Stimulated activated CD4-positive, alpha-beta T cell treated with anti-CD3 and anti-CD28 coated beads, Interleukin-12 subunit alpha, Interleukin-12 subunit beta, amount 100 ng/mL, for 48 hours (primary cell): ENCODE data around the gene PCSK4.
"Not testable (repeated sequence)": the region's sequence is repeated elsewhere in the genome, so short reads cannot be mapped to it uniquely, and the experiment has no call there.

Experiments
- DNase-seq, 3 donors: peaks; one replicate each; pipeline ENCODE4 v3.0.0-alpha.2; 2020; ENCODE audit warnings: low read depth in 2 of 3, low spot score in 1 of 3

PCSK4 gene

DNA sequence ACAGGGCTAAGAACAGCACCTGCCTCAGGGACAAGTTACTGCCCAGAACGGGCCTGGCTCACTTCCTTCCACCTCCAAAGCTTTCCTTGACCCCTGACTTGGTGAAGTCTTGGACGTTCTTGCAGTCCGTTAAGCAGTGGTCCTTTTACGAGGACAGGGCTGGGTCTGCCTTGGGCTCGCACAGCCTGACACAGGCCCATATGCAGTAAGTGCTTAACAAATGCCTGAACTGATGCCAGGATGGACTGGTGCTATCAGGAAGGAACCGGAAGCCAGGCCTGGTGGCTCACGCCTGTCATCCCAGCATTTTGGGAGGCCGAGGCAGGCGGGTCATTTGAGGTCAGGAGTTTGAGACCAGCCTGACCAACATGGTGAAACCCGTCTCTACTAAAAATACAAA lies 31.9 kb upstream of the PCSK4 start:
- DNase-seq, result no peak

DNA sequence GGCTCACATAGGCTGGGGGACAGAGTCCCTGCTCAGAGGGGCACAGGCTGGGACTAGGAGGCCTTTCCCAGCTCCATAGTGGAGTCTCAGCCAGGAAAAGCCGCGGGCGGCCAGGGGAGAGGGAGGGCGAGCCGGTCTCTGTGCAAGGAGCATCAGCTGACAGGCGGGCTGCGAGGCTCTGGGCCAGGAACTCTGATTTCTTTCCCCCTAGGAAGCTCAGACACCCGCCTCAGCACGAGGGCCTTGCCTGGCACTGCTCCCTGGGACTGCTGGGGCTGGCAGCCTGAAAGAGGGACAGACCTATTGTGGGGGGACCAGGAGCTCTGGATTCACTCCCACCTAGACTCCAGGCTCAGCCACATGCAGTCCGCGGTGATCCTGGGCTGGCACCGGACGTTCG lies 31.5 kb upstream of the PCSK4 start:
- no peak for DNase-seq

DNA sequence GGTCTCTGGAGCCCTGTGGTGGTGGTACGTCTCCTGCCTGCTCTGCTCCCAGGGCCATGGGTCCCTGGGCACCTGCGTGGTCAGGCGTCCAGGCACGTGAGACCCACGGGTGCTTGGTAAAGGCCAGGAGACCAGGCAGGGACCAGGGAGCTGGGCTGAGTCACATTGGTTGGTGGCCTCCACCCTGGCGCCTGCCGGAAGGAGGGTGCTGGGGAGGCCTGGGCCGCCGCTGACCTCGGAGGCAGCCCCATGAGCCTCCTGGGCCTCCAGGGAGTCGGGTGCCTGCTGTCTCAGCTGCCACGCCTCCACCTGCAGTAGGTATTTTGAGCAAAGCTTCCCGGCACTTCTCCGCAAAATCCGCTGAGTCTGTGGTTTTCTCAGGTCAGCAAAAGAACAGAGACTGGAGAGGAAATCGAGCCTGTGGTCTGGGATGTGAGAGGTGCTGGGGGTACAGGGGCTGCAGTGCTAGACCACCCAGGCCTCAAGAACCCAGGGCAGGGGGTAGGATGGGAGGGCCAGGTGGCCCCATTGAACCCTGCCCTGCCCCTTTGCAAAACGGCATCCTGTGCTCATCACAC lies 30.1 kb upstream of the PCSK4 start:
- DNase-seq, result no peak

DNA sequence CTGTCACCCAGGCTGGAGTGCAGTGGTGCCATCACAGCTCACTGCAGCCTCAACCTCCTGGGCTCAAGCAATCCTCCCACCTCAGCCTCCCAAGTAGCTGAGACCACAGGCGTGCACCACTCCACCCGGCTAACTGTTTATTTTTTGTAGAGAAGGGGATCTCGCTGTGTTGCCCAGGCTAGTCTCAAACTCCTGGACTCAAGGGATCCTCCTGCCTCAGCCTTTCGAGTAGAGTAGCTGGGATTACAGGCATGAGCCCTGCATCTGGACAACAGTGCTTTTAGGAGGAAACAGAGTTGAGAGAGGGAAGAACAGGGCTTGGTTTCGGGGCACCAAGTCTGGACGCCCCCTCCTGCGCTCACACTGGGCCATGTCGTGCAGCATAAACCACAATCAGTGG lies 29.7 kb upstream of the PCSK4 start:
- DNase-seq, result not testable (repeated sequence)

DNA sequence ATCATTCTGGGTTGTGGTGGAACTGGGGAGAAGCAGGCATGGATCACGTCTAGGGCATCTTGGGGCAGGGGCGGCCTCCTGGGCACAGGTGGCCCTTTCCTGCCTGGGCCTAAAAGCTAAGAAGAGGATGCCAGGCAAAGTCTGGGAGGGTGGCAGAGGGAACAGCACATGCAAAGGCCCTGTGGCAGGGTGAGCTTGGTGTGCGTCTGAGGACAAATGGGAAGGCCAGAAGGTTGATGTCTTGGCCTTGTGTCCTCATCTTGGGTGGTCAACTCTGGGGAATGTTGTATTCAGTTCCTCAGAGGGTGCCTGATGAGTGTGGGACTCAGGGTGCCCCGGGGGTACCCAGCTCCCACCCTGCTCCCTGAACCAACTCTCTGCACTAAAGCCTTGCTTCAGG lies 28.3 kb upstream of the PCSK4 start:
- DNase-seq, result no peak

DNA sequence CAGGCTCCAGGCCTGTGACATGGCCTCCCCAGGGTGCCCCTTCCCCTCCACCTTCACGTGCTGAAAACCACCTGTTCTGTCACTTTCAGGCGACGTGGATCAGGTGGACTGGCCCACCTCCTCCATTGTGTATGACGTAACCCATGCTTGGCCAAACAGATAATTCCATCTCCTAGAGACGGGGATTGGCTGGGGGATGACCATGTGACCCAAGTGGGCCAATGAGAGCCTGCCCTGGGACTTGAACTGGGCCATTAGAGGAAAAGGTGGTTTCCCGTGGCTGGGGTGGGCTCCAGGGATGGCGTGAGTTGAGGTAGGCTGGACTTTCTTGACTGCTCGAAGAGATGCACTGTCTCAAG lies 26.2 kb upstream of the PCSK4 start:
- no peak for DNase-seq

DNA sequence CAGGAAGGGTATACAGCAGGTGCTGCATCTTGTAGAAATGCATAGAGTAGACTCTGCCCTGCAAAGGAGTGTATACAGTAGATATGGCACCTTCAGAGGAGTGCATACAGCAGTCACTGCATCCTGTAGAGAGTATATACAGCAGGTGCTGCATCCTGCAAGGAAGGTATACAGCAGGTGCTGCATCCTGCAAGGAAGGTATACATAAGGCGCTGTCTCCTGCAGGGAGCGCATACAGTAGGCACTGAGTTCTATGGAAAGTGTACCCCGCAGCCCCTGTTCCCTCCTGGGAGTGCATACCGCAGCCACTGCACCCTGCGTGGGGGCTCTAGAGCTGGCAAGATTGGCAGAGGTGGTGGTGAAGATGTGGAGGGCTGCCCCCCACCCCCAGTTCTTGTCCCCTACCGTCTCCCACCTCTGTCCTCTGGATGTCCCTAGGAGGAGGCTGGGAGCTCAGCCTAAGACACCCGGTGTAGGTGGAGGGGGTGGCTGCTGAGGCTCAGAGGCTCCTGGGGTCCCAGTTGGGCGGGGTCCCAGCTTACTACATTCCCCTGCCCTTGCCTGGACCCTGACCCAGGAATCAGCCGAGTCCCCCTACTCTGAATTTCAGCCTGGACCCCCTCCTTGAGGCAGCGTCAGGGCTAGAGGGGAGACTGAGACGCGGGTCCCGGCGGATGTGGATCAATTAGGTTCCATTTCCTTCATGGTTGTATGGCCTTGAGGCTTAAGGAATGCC lies 25.0 kb upstream of the PCSK4 start:
- no peak for DNase-seq

DNA sequence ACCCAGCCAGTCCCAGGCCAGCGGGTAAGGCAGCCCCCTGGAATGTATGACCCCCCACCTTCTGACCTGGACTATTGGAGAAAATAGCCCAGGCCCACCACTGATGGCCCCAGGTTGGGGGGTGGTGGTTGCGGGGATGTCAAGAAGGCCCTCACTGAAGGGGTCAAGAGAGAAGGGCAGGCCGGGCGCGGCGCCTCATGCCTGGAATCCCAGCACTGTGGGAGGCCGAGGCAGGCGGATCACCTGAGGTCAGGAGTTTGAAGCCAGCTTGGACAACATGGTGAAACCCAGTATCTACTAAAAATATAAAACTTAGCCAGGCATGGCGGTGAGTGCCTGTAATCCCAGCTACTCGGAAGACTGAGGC lies 24.1 kb upstream of the PCSK4 start:
- no peak for DNase-seq

DNA sequence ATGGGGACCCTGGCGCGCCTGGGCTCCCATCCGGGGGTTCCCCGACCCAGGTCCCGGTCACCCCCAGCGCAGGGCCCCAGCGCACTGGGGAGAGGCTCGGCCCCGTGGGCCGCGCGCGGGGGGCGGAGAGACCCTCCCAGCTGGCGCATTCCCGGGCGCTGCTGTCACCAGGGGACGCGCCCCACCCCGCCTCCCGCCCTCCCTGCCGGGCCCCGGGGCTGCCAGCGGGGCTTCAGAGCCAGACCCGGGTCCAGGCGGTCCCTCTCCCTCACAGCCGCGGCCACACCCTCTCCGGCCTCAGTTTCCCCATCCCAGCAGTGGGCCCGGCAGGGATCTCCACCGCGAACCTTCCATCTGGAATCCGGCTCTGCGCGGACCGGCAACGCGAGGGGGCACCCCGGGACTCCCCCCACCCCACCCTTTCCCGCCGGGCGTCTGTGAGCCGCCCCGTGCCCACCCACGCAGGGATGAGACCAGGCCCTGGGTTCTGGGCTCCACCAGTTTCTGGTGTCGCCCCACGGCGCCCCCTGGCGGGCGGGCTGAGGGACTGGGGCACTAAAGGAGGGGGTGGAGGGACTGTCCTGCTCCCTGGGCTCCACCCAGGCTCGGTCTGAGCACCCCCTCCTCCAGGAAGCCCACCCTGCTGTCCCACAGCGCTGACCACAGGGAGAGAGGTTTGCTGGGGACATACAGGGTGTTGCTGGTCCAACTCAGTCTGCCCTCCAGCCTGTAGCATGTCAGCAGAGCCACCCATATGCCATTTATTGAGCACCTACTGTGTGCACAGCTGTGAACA lies 23.5 kb upstream of the PCSK4 start:
- DNase-seq, result peak; percentile 60 to 68 (median 66)

DNA sequence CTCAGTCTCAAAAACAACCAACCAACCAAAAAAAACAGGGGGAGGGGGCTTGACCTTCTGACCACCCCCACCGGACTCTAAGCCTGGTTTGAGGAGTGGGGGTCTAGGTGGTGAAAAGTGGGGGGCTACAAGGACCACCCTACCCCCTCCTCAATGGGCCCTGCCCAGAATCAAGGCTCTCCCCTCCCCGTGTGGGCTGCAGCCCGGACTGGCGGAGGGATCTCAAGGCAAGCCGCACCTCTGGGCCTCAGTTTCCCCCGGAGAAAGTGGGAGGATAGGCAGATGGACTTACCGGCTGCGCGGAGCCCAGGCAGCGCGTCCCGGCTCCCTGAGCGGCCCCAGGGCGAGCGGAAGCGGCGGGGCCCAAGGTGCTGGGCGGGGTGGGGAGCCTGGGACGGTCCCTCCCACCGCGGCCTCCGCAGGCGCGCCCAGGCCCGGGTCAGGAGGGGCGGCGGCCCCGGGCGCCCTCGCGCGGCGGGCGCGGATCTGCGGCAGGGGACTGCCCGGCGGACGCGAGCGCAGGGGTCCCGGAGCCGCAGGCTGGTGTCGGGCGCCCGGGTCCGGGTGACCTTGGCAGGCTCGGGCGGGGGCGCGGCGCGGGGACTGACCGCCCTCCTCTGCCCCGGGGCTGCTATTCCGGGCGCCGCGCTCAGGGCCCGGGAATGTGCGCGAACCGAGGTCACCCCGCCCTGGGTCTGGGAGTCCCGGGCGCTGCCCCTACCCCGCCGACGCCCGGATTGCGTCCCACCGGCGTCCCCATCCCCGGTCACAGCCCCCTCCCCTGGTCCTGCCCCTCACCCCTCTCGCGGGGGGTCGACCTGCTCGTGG lies 22.7 kb upstream of the PCSK4 start, which contains the start of gene ADAMTSL5:
ADAMTSL5 (minus strand) TSS at position 349 of the 828 bp plus-strand sequence. CDS start 2,076 bp downstream, outside the sequence.
- DNase-seq, result peak; percentile 39 to 76 (median 56)

DNA sequence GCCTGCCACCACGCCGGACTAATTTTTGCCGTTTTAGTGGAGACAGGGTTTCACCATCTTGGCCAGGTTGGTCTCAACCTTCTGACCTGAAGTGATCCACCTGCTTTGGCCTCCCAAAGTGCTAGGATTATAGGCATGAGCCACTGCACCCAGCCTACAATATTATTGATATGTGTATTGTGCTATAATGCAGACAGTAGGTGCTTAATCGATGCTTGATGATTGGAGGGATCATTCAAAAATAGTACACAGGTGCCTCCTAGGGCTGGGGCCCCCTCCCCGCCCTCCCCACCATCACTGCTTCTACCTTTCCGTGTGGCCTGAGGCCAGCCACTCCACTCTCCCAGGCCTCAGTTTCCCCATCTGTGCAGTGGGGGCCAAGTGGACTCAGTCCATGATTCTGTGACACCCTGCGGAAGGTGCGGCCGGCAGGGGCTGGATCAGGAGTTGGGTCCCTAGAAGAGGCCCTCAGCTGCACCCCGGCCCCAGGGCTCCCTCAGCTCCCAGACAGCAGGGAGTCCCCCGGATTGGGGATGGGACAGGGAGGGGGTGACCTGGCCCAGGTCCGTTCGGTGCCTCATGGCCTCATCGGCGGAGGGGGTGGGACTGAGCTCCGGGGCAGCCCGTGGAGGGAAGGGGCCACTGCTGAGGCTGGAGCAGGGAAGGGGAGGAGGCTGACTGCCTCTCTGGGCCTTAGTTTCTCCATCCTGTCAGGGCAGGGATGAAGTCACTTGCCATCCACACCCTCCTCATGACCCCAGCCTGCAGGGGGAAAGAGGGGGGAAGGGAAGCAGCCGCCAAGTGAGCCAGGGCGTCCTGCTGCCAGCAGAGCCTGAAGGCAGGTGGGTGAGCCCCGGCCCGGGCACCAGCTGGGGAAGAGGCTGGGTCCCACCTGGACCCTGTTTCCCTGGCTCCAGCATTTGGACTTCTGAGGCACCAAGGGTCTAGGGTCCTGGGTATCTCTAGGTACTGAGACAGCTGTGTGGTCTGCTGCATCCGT lies 21.5 kb upstream of the PCSK4 start:
- no peak for DNase-seq

DNA sequence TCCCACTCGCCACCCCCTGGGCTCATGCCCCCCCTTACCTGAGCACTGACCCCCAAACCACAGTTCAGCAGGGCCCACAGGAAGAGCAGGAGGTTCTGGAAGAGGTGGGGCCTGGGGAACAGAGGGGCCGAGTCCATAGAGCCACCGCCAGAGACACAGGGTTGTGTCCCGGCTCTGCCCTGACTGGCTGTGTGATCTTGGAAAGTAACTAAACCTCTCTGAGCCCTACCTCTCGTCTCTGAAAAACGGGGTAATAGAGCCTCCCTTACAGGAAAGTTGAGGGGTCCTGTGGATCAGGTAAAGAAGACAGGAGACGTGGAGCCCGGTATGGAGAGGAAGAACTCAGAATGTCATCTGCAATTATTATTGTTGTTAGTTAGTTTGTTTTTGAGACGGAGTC lies 20.7 kb upstream of the PCSK4 start:
- DNase-seq, result no peak

DNA sequence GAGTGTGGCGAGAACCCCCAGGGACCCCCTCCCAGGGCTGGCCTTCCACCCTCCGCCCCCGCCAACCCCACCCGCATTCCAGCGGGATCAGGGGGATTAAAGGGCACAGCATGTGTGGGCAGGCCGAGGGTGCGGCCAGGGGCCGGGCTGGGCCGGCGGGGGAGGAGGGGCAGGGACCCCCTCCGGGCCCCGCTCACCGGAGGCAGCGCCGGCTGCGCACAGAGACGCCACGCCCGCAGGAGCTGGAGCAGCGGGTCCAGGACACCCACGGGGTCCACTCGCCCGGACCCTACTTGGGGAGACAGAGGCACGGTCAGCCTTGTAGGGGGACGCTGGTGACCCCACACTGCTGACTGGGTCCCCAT lies 20.3 kb upstream of the PCSK4 start:
- no peak for DNase-seq

DNA sequence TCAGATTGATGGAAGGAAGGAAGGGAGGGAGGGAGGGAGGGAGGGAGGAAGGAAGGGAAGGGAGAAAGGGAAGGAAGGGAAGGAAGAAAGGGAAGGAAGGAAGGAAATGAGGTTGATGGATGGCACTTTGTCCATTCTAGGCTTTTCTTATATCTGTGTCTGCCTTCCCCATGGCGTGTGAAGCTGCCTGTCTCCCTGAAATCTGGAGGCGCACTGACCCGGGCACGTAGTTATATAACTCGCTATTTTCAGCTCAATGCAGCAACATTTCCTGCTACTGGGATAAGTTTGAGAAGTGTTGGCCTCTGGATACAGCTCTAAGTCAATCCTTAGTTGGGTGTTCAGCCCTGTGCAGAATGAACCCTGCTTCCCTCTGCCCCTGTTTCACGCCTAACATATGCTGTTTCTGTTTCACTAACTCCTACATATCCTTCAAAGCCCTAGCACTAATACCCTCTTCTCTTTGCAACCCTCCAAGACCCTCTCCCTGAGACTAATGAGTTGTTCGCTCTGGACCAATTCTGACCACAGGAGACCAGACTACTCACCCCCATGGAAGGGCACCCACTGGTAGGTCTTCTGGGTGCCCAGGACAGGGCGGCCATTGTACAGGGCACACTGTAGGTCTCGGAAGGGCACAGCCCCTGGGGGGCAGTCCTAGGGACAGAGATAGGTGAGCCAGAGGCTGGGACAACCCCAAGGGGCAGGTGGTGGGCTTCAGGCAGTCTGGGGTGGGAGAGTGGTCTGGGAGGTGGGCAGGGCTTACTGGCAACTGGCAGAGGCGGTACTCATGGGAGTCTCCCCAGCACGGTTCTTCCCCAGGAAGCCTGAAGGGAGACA lies 19.7 kb upstream of the PCSK4 start:
- DNase-seq, result no peak

DNA sequence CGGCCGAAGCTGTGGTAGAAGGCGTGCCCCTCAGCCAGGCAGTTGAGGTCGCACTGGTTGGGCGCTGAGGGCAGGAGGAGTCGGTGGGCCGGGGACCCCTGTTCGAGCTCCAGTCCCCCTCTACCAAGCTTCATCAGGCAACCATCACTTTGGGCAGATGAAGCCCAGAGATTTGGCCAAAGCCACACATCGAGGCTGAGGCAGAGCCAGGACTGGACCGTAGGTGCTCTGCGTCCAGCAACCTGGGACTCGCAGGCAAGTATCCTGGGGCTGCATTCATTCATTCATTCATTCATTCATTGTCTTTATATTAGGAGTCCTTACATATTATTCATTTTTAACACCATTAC lies 18.3 kb upstream of the PCSK4 start:
- DNase-seq, result no peak

DNA sequence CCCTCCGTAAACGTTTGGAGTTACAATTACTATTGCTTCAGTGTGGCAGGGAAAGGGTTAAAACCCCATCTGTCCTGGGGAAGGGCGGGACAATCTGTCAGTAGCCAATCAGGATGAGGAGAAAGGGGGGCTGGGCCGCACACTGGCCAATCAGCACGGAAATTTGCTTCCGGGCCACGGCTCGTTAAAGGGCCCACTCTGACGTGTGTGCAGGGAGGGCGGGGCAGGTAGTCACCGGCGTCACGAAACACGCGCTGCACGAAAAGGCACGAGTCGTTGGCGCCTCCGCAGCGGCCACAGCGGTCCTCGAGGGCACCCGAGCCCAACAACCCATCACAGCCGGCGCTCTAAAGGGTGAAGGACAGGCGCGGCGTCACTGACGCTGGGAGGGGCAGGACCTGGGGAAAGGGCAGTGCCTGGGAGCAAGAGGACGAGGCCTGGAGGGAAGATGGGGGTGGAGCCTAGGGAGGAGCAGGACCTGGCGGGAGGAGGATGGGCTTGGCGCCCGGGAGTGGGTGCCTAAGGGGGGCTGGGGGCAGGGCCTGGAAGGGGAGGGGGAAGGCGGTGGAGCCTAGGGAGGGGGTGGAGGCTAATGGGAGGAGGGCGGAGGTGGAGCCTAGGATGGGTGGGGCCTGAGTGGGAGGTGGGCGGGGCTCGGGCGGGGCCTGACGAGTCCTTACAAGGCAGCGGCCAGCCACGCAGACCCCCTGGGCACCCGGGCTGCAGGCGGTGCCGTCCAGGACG lies 17.8 kb upstream of the PCSK4 start:
- peak; percentile 86 to 95 (median 88) for DNase-seq

DNA sequence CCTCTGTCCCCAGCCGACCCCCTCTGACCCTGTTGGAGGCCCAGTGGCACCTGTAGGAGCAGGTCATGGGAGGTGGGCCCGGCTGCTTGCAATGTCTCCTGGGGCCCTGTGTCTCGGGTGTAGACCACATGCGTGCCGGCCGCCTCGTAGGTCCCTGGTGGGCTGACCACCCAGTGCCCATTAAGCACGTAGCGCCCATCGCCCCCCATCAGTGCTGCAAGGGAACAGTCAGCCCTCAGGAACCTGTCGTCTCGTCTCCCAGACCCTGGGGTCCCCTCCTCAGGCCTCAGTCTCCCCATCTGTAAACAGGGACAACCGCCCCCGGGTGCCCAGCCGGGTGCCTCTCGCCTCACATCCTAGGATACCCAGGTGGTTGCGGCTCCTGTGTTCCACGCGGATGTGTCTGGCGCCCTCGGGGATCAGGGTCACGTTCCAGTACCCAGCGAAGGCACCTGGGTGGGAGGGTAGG lies 17.1 kb upstream of the PCSK4 start:
- DNase-seq, result no peak

DNA sequence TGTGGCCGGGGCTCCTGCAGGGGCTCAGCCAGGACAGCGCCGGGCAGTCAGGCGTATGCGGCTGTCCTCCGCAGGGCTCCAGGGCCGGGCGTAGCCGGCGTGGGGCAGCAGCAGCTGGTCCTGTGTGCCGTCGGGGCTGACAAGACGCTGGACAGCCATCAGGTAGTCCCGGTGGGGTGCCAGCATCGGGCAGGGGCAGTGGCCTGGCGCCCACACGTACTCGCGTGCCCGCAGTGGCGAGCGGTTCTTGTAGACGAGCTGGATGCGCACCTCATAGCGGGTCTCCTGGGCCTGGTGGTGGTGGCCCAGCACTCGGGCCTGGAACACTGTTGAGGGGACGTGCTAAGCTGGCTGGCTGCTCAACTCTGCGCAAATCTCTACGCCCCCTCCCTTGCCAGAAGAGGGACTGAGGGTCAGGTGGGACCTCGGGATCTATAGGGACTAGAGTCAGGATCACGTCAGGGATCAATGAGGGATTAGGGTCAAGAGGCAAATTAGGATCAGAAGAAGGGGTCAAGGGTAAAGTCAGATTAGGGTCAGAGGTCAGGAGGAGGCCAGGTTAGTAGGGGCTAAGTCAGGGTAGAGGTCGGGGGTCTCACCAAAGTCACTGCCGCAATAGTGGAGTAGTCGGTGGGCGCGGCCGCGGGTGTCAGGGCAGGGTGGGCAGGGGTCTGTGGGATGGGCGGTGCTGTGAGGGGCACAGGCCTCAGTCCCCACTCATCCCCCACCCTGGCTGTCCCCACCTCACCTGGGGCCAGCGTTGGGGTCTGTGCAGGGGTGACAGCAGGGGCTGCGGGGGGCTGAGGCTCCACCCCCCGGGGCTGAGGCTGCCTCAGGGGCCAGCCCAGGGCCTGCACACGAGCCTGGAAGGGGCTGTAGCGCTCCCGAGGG lies 16.1 kb upstream of the PCSK4 start:
- DNase-seq, result no peak
